Measurements from ENCODE around the gene DSG3. TPM values are rescaled to one million over a fixed set of nuclear protein-coding genes. Genes with fewer than 3 reads are reported as not detected.

The DSG3 gene
- total RNA-seq, 1 experiment from 2014 or later, result 0.04 TPM

GRCh38 chr18:31426021-31426420, 21.5 kb upstream of the DSG3 start:
- TF ChIP-seq CTCF (conservative IDR thresholded peaks at IDR 0.05), result no peak
- Histone ChIP-seq H3K4ac (ENCODE audit: low read depth, low read length) (no peak overlapping the region), H3K23ac (ENCODE audit: insufficient read length, low read depth, low read length) (no peak overlapping the region), H4K8ac (replicated peaks; ENCODE audit: insufficient read length, low read depth, low read length) (no peak overlapping the region), H2BK20ac (ENCODE audit: low read depth, low read length, poor library complexity, severe bottlenecking) (no peak overlapping the region), H3K79me1 (ENCODE audit: insufficient read depth, low read depth, low read length, poor library complexity, severe bottlenecking) (no peaks in the 10 kb centered on the region), H4K91ac (ENCODE audit: insufficient read length, low read depth, low read length) (no peak overlapping the region), H3K9me3 (ENCODE audit: control insufficient read depth, low read depth, low read length) (no peaks in the 10 kb centered on the region), H4K20me1 (ENCODE audit: control insufficient read depth, insufficient read depth, insufficient read length) (no peaks in the 10 kb centered on the region), H3K56ac (ENCODE audit: insufficient read length, low read depth, low read length) (no peak overlapping the region), H3K14ac (ENCODE audit: insufficient read depth, low read length) (no peak overlapping the region), H2BK15ac (ENCODE audit: low read depth, low read length) (no peak overlapping the region), H3K27me3 (ENCODE audit: insufficient read depth, low read length) (no peaks in the 10 kb centered on the region), H2BK120ac (ENCODE audit: low read depth, low read length, poor library complexity, severe bottlenecking) (no peak overlapping the region), H2AFZ (ENCODE audit: low read length) (no peak overlapping the region), H3K4me2 (ENCODE audit: insufficient read depth, insufficient read length, low read length) (no peak overlapping the region), H4K5ac (ENCODE audit: insufficient read length, low read depth, low read length) (no peak overlapping the region), H3K23me2 (ENCODE audit: insufficient read length, low read depth, low read length, poor library complexity, severe bottlenecking) (no peaks in the 10 kb centered on the region), H3K9ac (ENCODE audit: extremely low read depth, insufficient read length, low read length) (no peak overlapping the region), H2AK5ac (ENCODE audit: insufficient read length, low read length) (no peak overlapping the region), H3K4me1 (ENCODE audit: insufficient read depth, low read length) (no peaks in the 10 kb centered on the region), H3T11ph (ENCODE audit: low read length) (no peak overlapping the region), H2BK12ac (ENCODE audit: insufficient read length, low read depth, low read length) (no peak overlapping the region), H3K18ac (ENCODE audit: insufficient read length, low read depth, low read length) (no peak overlapping the region), H3K27ac (ENCODE audit: insufficient read length, low read depth, low read length) (no peak overlapping the region), H2BK5ac (ENCODE audit: insufficient read length, low read length) (no peak overlapping the region), H3K79me2 (ENCODE audit: insufficient read depth, low read length) (no peaks in the 10 kb centered on the region)
- Mint-ChIP-seq H3K4me3 (no peak overlapping the region), H3K9me3 (no peaks in the 10 kb centered on the region), H3K36me3 (ENCODE audit: insufficient read depth in 1 of 3, low read depth in 3 of 3) (no peaks in the 10 kb centered on the region), H3K4me1 (peaks cover 9 to 10% of the 10 kb centered on the region in 2 experiments), H3K27ac (no peak overlapping the region), H3K27me3 (ENCODE audit: low read depth) (no peaks in the 10 kb centered on the region)
- no CpG with 5 or more reads among the region's 2 CpGs for WGBS (ENCODE audit: extremely low coverage, insufficient read length, low lambda C conversion rate)
- DNase-seq, result no peak
